Measurements from ENCODE around the gene ASH1L.

ASH1L gene

DNA sequence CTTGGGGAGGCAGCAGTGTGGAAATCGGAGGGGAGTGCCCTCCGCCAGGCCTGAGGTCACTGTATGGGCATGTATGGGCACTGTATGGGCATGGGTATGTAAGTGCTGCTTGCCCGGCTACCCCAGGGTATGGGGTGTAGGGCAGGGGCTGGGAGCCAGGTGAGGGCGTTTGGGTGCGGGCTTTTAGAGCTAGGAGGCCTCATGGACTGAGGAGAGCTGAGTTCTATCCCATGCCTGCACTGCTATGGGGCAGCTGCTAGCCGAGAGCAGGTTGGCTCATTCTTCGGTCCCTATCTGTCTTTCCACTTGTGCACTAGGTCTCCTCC lies 266.7 kb downstream of the ASH1L start:
- TF ChIP-seq FOXP2 (optimal IDR thresholded peaks at IDR 0.05; ENCODE audit: borderline replicate concordance, extremely low read depth, extremely low read length, insufficient read depth) (no peak), POLR2AphosphoS5 (IDR thresholded peaks at IDR 0.05; ENCODE audit: low read depth, low read length) (no peak)
- TF ChIP-seq, protein P1, sequence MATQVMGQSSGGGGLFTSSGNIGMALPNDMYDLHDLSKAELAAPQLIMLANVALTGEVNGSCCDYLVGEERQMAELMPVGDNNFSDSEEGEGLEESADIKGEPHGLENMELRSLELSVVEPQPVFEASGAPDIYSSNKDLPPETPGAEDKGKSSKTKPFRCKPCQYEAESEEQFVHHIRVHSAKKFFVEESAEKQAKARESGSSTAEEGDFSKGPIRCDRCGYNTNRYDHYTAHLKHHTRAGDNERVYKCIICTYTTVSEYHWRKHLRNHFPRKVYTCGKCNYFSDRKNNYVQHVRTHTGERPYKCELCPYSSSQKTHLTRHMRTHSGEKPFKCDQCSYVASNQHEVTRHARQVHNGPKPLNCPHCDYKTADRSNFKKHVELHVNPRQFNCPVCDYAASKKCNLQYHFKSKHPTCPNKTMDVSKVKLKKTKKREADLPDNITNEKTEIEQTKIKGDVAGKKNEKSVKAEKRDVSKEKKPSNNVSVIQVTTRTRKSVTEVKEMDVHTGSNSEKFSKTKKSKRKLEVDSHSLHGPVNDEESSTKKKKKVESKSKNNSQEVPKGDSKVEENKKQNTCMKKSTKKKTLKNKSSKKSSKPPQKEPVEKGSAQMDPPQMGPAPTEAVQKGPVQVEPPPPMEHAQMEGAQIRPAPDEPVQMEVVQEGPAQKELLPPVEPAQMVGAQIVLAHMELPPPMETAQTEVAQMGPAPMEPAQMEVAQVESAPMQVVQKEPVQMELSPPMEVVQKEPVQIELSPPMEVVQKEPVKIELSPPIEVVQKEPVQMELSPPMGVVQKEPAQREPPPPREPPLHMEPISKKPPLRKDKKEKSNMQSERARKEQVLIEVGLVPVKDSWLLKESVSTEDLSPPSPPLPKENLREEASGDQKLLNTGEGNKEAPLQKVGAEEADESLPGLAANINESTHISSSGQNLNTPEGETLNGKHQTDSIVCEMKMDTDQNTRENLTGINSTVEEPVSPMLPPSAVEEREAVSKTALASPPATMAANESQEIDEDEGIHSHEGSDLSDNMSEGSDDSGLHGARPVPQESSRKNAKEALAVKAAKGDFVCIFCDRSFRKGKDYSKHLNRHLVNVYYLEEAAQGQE (IDR thresholded peaks at IDR 0.05; ENCODE audit: insufficient read depth in 1 of 2, low read depth in 2 of 2, low read length in 2 of 2) = no peak

- TF ChIP-seq TAF1 (IDR thresholded peaks at IDR 0.05; ENCODE audit: borderline replicate concordance, insufficient read depth, low read length) (no peak), POLR2AphosphoS5 (IDR thresholded peaks at IDR 0.05; ENCODE audit: low read depth, low read length) (no peak), SIN3A (IDR thresholded peaks at IDR 0.05; ENCODE audit: borderline replicate concordance, insufficient read depth, low read length) (no peak), FOXP2 (optimal IDR thresholded peaks at IDR 0.05; ENCODE audit: borderline replicate concordance, extremely low read depth, extremely low read length, insufficient read depth) (no peak)
- TF ChIP-seq, protein P1 (IDR thresholded peaks at IDR 0.05; ENCODE audit: insufficient read depth in 1 of 2, low read depth in 2 of 2, low read length in 2 of 2) = no peak
Observed at GRCh38 chr1:155295183-155295941, 267.2 kb downstream of the ASH1L start.

- no peak for TF ChIP-seq FOXP2 (optimal IDR thresholded peaks at IDR 0.05; ENCODE audit: borderline replicate concordance, extremely low read depth, extremely low read length, insufficient read depth)
- TF ChIP-seq, protein P1 (IDR thresholded peaks at IDR 0.05; ENCODE audit: insufficient read depth in 1 of 2, low read depth in 2 of 2, low read length in 2 of 2) = no peak
- no peak for TF ChIP-seq SIN3A (IDR thresholded peaks at IDR 0.05; ENCODE audit: borderline replicate concordance, insufficient read depth, low read length)
- TF ChIP-seq TAF1 (IDR thresholded peaks at IDR 0.05; ENCODE audit: borderline replicate concordance, insufficient read depth, low read length) = no peak
- no peak for TF ChIP-seq POLR2AphosphoS5 (IDR thresholded peaks at IDR 0.05; ENCODE audit: low read depth, low read length)
Observed at GRCh38 chr1:155294520-155295182, 268.0 kb downstream of the ASH1L start.

DNA sequence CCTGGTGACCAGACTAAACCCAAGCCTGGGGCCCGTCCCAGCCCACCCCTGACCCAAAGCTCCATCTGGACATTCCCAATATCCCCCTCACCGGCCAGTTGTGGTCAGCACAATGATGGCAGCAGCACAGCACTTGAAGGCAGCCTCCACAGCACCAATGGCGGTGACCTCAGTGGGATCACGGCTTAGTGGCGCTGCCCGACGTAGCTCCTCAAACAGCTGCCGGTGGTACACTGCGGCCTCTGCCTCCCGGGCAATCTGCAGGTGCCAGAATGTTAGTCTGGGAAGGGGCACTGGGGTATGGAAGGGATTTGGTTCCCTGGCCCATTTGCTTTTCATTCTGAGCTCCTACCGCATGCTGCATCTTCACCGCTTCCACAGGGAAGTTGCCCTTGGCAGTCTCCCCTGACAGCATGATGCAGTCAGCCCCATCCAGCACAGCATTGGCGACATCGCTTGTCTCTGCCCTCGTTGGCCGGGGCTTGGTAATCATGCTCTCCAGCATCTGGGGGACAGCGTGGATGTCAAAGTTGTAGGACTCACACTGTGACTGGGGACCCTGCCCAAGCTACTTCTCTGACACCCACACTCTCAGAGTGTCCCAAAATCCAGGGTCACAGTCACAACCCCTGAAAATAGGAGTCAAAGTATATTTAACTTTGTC lies 269.4 kb downstream of the ASH1L start:
- TF ChIP-seq SIN3A (IDR thresholded peaks at IDR 0.05; ENCODE audit: borderline replicate concordance, insufficient read depth, low read length) = no peak
- TF ChIP-seq TAF1 (IDR thresholded peaks at IDR 0.05; ENCODE audit: borderline replicate concordance, insufficient read depth, low read length) = no peak
- no peak for TF ChIP-seq FOXP2 (optimal IDR thresholded peaks at IDR 0.05; ENCODE audit: borderline replicate concordance, extremely low read depth, extremely low read length, insufficient read depth)
- no peak for TF ChIP-seq POLR2AphosphoS5 (IDR thresholded peaks at IDR 0.05; ENCODE audit: low read depth, low read length)
- TF ChIP-seq, protein P1 (IDR thresholded peaks at IDR 0.05; ENCODE audit: insufficient read depth in 1 of 2, low read depth in 2 of 2, low read length in 2 of 2) = no peak

Data from PFSK-1 (cell line).